Measurements from ENCODE around the gene PAWR. TPM values are rescaled to one million over a fixed set of nuclear protein-coding genes. Genes with fewer than 3 reads are reported as not detected.
"Not testable (repeated sequence)": the region's sequence is repeated elsewhere in the genome, so short reads cannot be mapped to it uniquely, and the experiment has no call there.

Gene PAWR
- total RNA-seq, 1 donor from 2014 or later, result 10.5 TPM

- Histone ChIP-seq H3K4me3 (no peak overlapping the region), H3K27me3 (ENCODE audit: low read depth) (peaks cover 10% of the 10 kb centered on the region), H3K36me3 (no peaks in the 10 kb centered on the region), H3K4me1 (peaks cover 18% of the 10 kb centered on the region), H3K9me3 (replicated peaks) (no peaks in the 10 kb centered on the region), H3K27ac (replicated peaks) (no peak overlapping the region)
- intact Hi-C loops (cut with micrococcal nuclease), result no loop called here
- TF ChIP-seq CTCF (IDR thresholded peaks at IDR 0.05; ENCODE audit: borderline replicate concordance), result no peak
- DNase-seq, result no peak
These were observed 5.7 kb downstream of the PAWR start for GRCh38 chr12:79685068-79685467.

- H3K9me3 ChIP-seq (replicated peaks); H3K36me3 ChIP-seq; H3K27me3 ChIP-seq (ENCODE audit: low read depth); DNase-seq; intact Hi-C loops (cut with micrococcal nuclease); H3K4me3 ChIP-seq; H3K27ac ChIP-seq (replicated peaks): not testable (repeated sequence)
- peaks cover 10% of the 10 kb centered on the region for H3K4me1 ChIP-seq
These were observed 6.4 kb downstream of the PAWR start for GRCh38 chr12:79684338-79684737.

GRCh38 chr12:79682593-79682992 is 8.2 kb downstream of the PAWR start:
- Histone ChIP-seq H3K4me1 (no peaks in the 10 kb centered on the region), H3K9me3 (replicated peaks) (no peaks in the 10 kb centered on the region), H3K4me3 (no peak overlapping the region), H3K27ac (replicated peaks) (no peak overlapping the region), H3K27me3 (ENCODE audit: low read depth) (no peaks in the 10 kb centered on the region), H3K36me3 (no peaks in the 10 kb centered on the region)
- DNase-seq, result no peak
- no peak for TF ChIP-seq CTCF (IDR thresholded peaks at IDR 0.05; ENCODE audit: borderline replicate concordance)
- intact Hi-C loops (cut with micrococcal nuclease), result no loop called here

- no peak overlapping the region for H3K27ac ChIP-seq (replicated peaks)
- H3K9me3 ChIP-seq (replicated peaks), result no peaks in the 10 kb centered on the region
- H3K36me3 ChIP-seq, result no peaks in the 10 kb centered on the region
- no peak overlapping the region for H3K4me3 ChIP-seq
- TF ChIP-seq CTCF (IDR thresholded peaks at IDR 0.05; ENCODE audit: borderline replicate concordance), result no peak
- H3K4me1 ChIP-seq, result no peaks in the 10 kb centered on the region
- H3K27me3 ChIP-seq (ENCODE audit: low read depth), result no peaks in the 10 kb centered on the region
- intact Hi-C loops (cut with micrococcal nuclease), result no loop called here
- no peak for DNase-seq
These were observed 9.7 kb downstream of the PAWR start for GRCh38 chr12:79681008-79681590.

GRCh38 chr12:79680051-79680450 is 10.7 kb downstream of the PAWR start:
- Histone ChIP-seq H3K4me1 (no peaks in the 10 kb centered on the region), H3K9me3 (replicated peaks) (no peaks in the 10 kb centered on the region), H3K27ac (replicated peaks) (no peak overlapping the region), H3K36me3 (no peaks in the 10 kb centered on the region), H3K27me3 (ENCODE audit: low read depth) (no peaks in the 10 kb centered on the region), H3K4me3 (no peak overlapping the region)
- no peak for TF ChIP-seq CTCF (IDR thresholded peaks at IDR 0.05; ENCODE audit: borderline replicate concordance)
- DNase-seq, result no peak
- intact Hi-C loops (cut with micrococcal nuclease), result no loop called here

GRCh38 chr12:79678306-79678705 is 12.5 kb downstream of the PAWR start:
- Histone ChIP-seq H3K4me1 (no peaks in the 10 kb centered on the region), H3K27me3 (ENCODE audit: low read depth) (no peaks in the 10 kb centered on the region), H3K4me3 (no peak overlapping the region), H3K36me3 (no peaks in the 10 kb centered on the region), H3K9me3 (replicated peaks) (peaks cover 12% of the 10 kb centered on the region), H3K27ac (replicated peaks) (no peak overlapping the region)
- TF ChIP-seq CTCF (IDR thresholded peaks at IDR 0.05; ENCODE audit: borderline replicate concordance), result no peak
- DNase-seq, result no peak
- intact Hi-C loops (cut with micrococcal nuclease), result no loop called here

Data from left ventricle myocardium inferior (tissue), 1 donor.